Ishikawa (cell line): ENCODE data around the gene WDR88.

Experiments
- CEBPB ChIP-seq: IDR thresholded peaks from 2 replicates; pipeline ENCODE4 v1.6.1; 2012
- CREB1 ChIP-seq: IDR thresholded peaks from 2 replicates; pipeline ENCODE4 v1.6.1; 2012; ENCODE audit warnings: low read depth
- EGR1 ChIP-seq: IDR thresholded peaks from 2 replicates; pipeline ENCODE4 v1.6.1; 2012
- EP300 ChIP-seq: IDR thresholded peaks from 2 replicates; pipeline ENCODE4 v1.6.1; 2012; ENCODE audit warnings: borderline replicate concordance
- FOXM1 ChIP-seq: IDR thresholded peaks from 2 replicates; pipeline ENCODE4 v1.6.1; 2012; ENCODE audit warnings: low read depth, borderline replicate concordance
- MAX ChIP-seq: IDR thresholded peaks from 2 replicates; pipeline ENCODE4 v1.6.1; 2012
- NFIC ChIP-seq: IDR thresholded peaks from 2 replicates; pipeline ENCODE4 v1.6.1; 2012
- RAD21 ChIP-seq: IDR thresholded peaks from 2 replicates; pipeline ENCODE4 v1.6.1; 2012; ENCODE audit warnings: low read depth
- REST ChIP-seq: IDR thresholded peaks from 2 replicates; pipeline ENCODE4 v1.6.1; 2012; ENCODE audit warnings: low read depth, mild to moderate bottlenecking
- TAF1 ChIP-seq: IDR thresholded peaks from 2 replicates; pipeline ENCODE4 v1.6.1; 2012; ENCODE audit warnings: low read depth, mild to moderate bottlenecking
- TEAD4 ChIP-seq: IDR thresholded peaks from 2 replicates; pipeline ENCODE4 v1.6.1; 2012
- USF1 ChIP-seq: IDR thresholded peaks from 2 replicates; pipeline ENCODE4 v1.6.1; 2012
- YY1 ChIP-seq: IDR thresholded peaks from 2 replicates; pipeline ENCODE4 v1.6.1; 2012; ENCODE audit warnings: low read depth
- ZBTB7A ChIP-seq: IDR thresholded peaks from 2 replicates; pipeline ENCODE4 v1.6.1; 2012; ENCODE audit warnings: low read depth

GRCh38 chr19:33175156-33175782, 43.4 kb downstream of the WDR88 start:
- TF ChIP-seq CEBPB, result no peak
- TF ChIP-seq EP300, result no peak
- TF ChIP-seq CREB1, result no peak
- no peak for TF ChIP-seq RAD21
- TF ChIP-seq FOXM1, result no peak
- TF ChIP-seq REST, result no peak
- no peak for TF ChIP-seq MAX
- no peak for TF ChIP-seq YY1
- TF ChIP-seq NFIC, result no peak
- no peak for TF ChIP-seq TAF1
- no peak for TF ChIP-seq USF1
- TF ChIP-seq TEAD4, result no peak
- no peak for TF ChIP-seq ZBTB7A
- no peak for TF ChIP-seq EGR1
